H1 (cell line): ENCODE results near the gene BEST1. TPM values are rescaled to one million over a fixed set of nuclear protein-coding genes. Genes with fewer than 3 reads are reported as not detected.

Source experiments
- CTCF ChIA-PET: fragments of 300-600 bp; sonication (Branson Sonifier 250); formaldehyde crosslinking; loops from one replicate; lab custom pipeline; 2021; ENCODE audit not compliant: partially characterized antibody; lab: Charles Lee
- POLR2A ChIA-PET: fragments of 300-600 bp; sonication (Branson Sonifier 250); formaldehyde crosslinking; loops from one replicate; lab custom pipeline; 2021; ENCODE audit warnings: inconsistent platforms; ENCODE audit not compliant: partially characterized antibody; lab: Charles Lee
- DNase-seq, 2 experiments: peaks; one replicate each; pipeline versions ENCODE4 v3.0.0 to v3.0.0-alpha.2; 2010 to 2022; ENCODE audit warnings: low spot score in 2 of 2, low read depth in 1 of 2, mixed read lengths in 1 of 2
- FAIRE-seq: peaks from 2 replicates; lab custom pipeline; 2011; peaks lifted over from hg19 to GRCh38; lab: Jason Lieb, UNC
- H2AFZ ChIP-seq: 2 replicates; pipeline ENCODE4 v1.8.1; 2012; ENCODE audit warnings: low read length, inconsistent platforms
- H2AK5ac ChIP-seq: 2 replicates; pipeline ENCODE4 v1.6.1; 2013; ENCODE audit warnings: low read depth, low read length
- H2BK120ac ChIP-seq: replicated peaks from 2 replicates; pipeline ENCODE3; 2013; ENCODE audit warnings: low read depth, low read length, inconsistent platforms
- H2BK12ac ChIP-seq: 2 replicates; pipeline ENCODE4 v1.6.1; 2013; ENCODE audit warnings: low read depth, low read length
- H2BK15ac ChIP-seq: 2 replicates; pipeline ENCODE4 v1.6.1; 2013; ENCODE audit warnings: low read length
- H2BK20ac ChIP-seq: 2 replicates; pipeline ENCODE4 v1.6.1; 2013; ENCODE audit warnings: low read length
- H2BK5ac ChIP-seq: 2 replicates; pipeline ENCODE4 v1.6.1; 2013; ENCODE audit warnings: low read depth, low read length
- H3K14ac ChIP-seq: 2 replicates; pipeline ENCODE4 v1.6.1; 2013; ENCODE audit warnings: inconsistent platforms; ENCODE audit not compliant: insufficient read length
- H3K18ac ChIP-seq: 2 replicates; pipeline ENCODE4 v1.6.1; 2013; ENCODE audit warnings: low read length; ENCODE audit errors: extremely low read depth
- H3K23ac ChIP-seq: 2 replicates; pipeline ENCODE4 v1.6.1; 2013; ENCODE audit warnings: inconsistent platforms; ENCODE audit not compliant: insufficient read length
- H3K23me2 ChIP-seq: 2 replicates; pipeline ENCODE4 v1.6.1; 2013; ENCODE audit warnings: low read depth, low read length
- H3K27ac ChIP-seq: 2 replicates; pipeline ENCODE4 v1.6.1; 2011; ENCODE audit warnings: low read depth, low read length, inconsistent platforms
- H3K27me3 ChIP-seq, 4 experiments: replicated peaks in 1 of 4; 1 replicate in 1 of 4; 2 replicates in 3 of 4; pipeline versions ENCODE4 v1.6.1 to v1.8.1; 2011 to 2013; ENCODE audit warnings: low read length in 3 of 4, mild to moderate bottlenecking in 3 of 4, inconsistent platforms in 2 of 4, mixed read lengths in 2 of 4, moderate library complexity in 1 of 4; ENCODE audit not compliant: control insufficient read depth in 3 of 4, insufficient read depth in 3 of 4; ENCODE audit errors: extremely low read depth in 1 of 4
- H3K36me3 ChIP-seq, 4 experiments: 2 replicates each; pipeline versions ENCODE4 v1.6.1 to v1.8.1; 2011 to 2013; ENCODE audit warnings: mild to moderate bottlenecking in 4 of 4, low read length in 3 of 4, moderate library complexity in 2 of 4, control low read depth in 1 of 4, inconsistent platforms in 1 of 4; ENCODE audit not compliant: insufficient read depth in 4 of 4, control insufficient read depth in 2 of 4
- H3K4ac ChIP-seq: replicated peaks from 2 replicates; pipeline ENCODE3; 2013; ENCODE audit warnings: low read length, low read depth, mixed read lengths, inconsistent platforms; ENCODE audit not compliant: insufficient read length
- H3K4me1 ChIP-seq, 4 experiments: replicated peaks in 1 of 4; 1 replicate in 1 of 4; 2 replicates in 3 of 4; pipeline versions ENCODE4 v1.6.1 to v1.8.1; 2011 to 2013; ENCODE audit warnings: low read length in 3 of 4, inconsistent platforms in 2 of 4, mixed read lengths in 1 of 4; ENCODE audit not compliant: insufficient read depth in 4 of 4, control insufficient read depth in 3 of 4
- H3K4me2 ChIP-seq, 2 experiments: 2 replicates each; pipeline versions ENCODE4 v1.6.1 to v1.8.1; 2011 to 2013; ENCODE audit warnings: low read depth in 2 of 2, low read length in 2 of 2, control low read depth in 1 of 2, inconsistent platforms in 1 of 2, mild to moderate bottlenecking in 1 of 2; ENCODE audit not compliant: insufficient read depth in 1 of 2
- H3K4me3 ChIP-seq, 4 experiments: fragments of 200-600, 300-600 bp in 1 of 4; sonication (generic), shearing (Covaris generic), sonication (Bioruptor Twin) in 1 of 4; 2 replicates each; pipeline versions ENCODE4 v1.5.1 to v1.8.1; 2011 to 2016; ENCODE audit warnings: low read length in 4 of 4, low read depth in 3 of 4, control low read depth in 2 of 4, inconsistent platforms in 2 of 4, mild to moderate bottlenecking in 2 of 4, mixed read lengths in 1 of 4, moderate library complexity in 1 of 4; ENCODE audit not compliant: insufficient read depth in 2 of 4; ENCODE audit errors: extremely low read depth in 1 of 4
- H3K56ac ChIP-seq: replicated peaks from 2 replicates; pipeline ENCODE3; 2013; ENCODE audit warnings: low read depth, mild to moderate bottlenecking, mixed read lengths, low read length, inconsistent platforms; ENCODE audit not compliant: insufficient read length
- H3K79me1 ChIP-seq: 2 replicates; pipeline ENCODE4 v1.6.1; 2013; ENCODE audit warnings: low read depth, low read length, control low read depth
- H3K79me2 ChIP-seq, 2 experiments: 2 replicates each; pipeline versions ENCODE4 v1.6.1 to v1.8.1; 2012 to 2013; ENCODE audit warnings: low read length in 2 of 2, mild to moderate bottlenecking in 2 of 2, inconsistent platforms in 1 of 2; ENCODE audit not compliant: insufficient read depth in 2 of 2, control insufficient read depth in 1 of 2
- H3K9ac ChIP-seq, 4 experiments: replicated peaks in 1 of 4; 1 replicate in 1 of 4; 2 replicates in 3 of 4; pipeline versions ENCODE4 v1.6.1 to v1.8.1; 2011 to 2013; ENCODE audit warnings: low read depth in 3 of 4, low read length in 3 of 4, control low read depth in 2 of 4, mild to moderate bottlenecking in 2 of 4, moderate library complexity in 2 of 4, inconsistent platforms in 1 of 4; ENCODE audit errors: extremely low read depth in 1 of 4
- H3K9me3 ChIP-seq, 2 experiments: 2 replicates each; pipeline versions ENCODE4 v1.6.1 to v1.8.1; 2012 to 2013; ENCODE audit warnings: mild to moderate bottlenecking in 2 of 2, moderate library complexity in 2 of 2, control low read depth in 1 of 2, inconsistent platforms in 1 of 2, low read depth in 1 of 2, low read length in 1 of 2, mixed read lengths in 1 of 2; ENCODE audit not compliant: insufficient read depth in 2 of 2
- H4K20me1 ChIP-seq, 2 experiments: replicated peaks in 1 of 2; 2 replicates each; pipeline versions ENCODE3 to v1.8.1; 2011 to 2013; ENCODE audit warnings: inconsistent platforms in 2 of 2, low read length in 2 of 2, mild to moderate bottlenecking in 1 of 2; ENCODE audit not compliant: insufficient read depth in 2 of 2, control insufficient read depth in 1 of 2
- H4K5ac ChIP-seq: 2 replicates; pipeline ENCODE4 v1.6.1; 2013; ENCODE audit warnings: low read length, low read depth, mixed read lengths, inconsistent platforms; ENCODE audit not compliant: insufficient read length
- H4K8ac ChIP-seq: 2 replicates; pipeline ENCODE4 v1.8.0; 2013; ENCODE audit warnings: mild to moderate bottlenecking, moderate library complexity, low read length, inconsistent platforms; ENCODE audit not compliant: insufficient read depth; ENCODE audit errors: extremely low read depth
- H4K91ac ChIP-seq: replicated peaks from 2 replicates; pipeline ENCODE3; 2013; ENCODE audit warnings: low read length, mixed read lengths, inconsistent platforms; ENCODE audit not compliant: insufficient read length
- BACH1 ChIP-seq: IDR thresholded peaks from 2 replicates; pipeline ENCODE4 v1.6.1; 2012; ENCODE audit warnings: low read length, improper control_type of control experiment
- BCL11A ChIP-seq, 2 experiments: IDR thresholded peaks; one replicate each; pipeline ENCODE4 v1.6.1; 2011; ENCODE audit warnings: low read depth in 2 of 2, low read length in 2 of 2, mild to moderate bottlenecking in 2 of 2
- CHD1 ChIP-seq: IDR thresholded peaks from 2 replicates; pipeline ENCODE4 v1.6.1; 2012; ENCODE audit warnings: low read depth, low read length, improper control_type of control experiment
- JUN ChIP-seq: IDR thresholded peaks from 2 replicates; pipeline ENCODE4 v1.6.1; 2011; ENCODE audit warnings: low read depth, mild to moderate bottlenecking, improper control_type of control experiment, low read length
- NRF1 ChIP-seq: IDR thresholded peaks from 2 replicates; pipeline ENCODE4 v1.6.1; 2011; ENCODE audit warnings: mild to moderate bottlenecking, low read depth, low read length, improper control_type of control experiment
- PHF8 ChIP-seq: fragments of 200-600 bp; sonication (generic); conservative IDR thresholded peaks from 2 replicates; pipeline ENCODE4 v1.7.1; 2012; ENCODE audit warnings: low read depth, mild to moderate bottlenecking, inconsistent platforms, low read length, moderate library complexity
- RXRA ChIP-seq: IDR thresholded peaks from 2 replicates; pipeline ENCODE4 v1.6.1; 2011; ENCODE audit warnings: low read depth, mild to moderate bottlenecking, low read length, moderate library complexity; ENCODE audit not compliant: insufficient read depth
- SP1 ChIP-seq: IDR thresholded peaks from 2 replicates; pipeline ENCODE4 v1.6.1; 2011; ENCODE audit warnings: low read depth, low read length
- SUZ12 ChIP-seq: fragments of 200-600 bp; sonication (generic); IDR thresholded peaks from 2 replicates; pipeline ENCODE4 v1.6.1; 2012; ENCODE audit warnings: mild to moderate bottlenecking, inconsistent platforms, low read length, moderate library complexity, mixed read lengths
- WGBS, 2 experiments: shearing (Covaris generic) in 1 of 2; methylation state at CpG; one replicate each; pipeline versions ENCODE4 v1.1.6 to v1.1.7; 2013 to 2015; ENCODE audit warnings: low lambda C conversion rate in 2 of 2, mixed read lengths in 2 of 2, inconsistent platforms in 1 of 2, low coverage in 1 of 2, missing lambda C conversion rate in 1 of 2; ENCODE audit not compliant: insufficient replicate concordance in 2 of 2, insufficient coverage in 1 of 2, insufficient read length in 1 of 2; ENCODE audit errors: extremely low coverage in 1 of 2, missing lambda C conversion rate in 1 of 2; 5-methylcytosine and 5-hydroxymethylcytosine counted together
- polyA plus RNA-seq, 7 experiments: library from polyadenylated mRNA; depleted of rRNA in 3 of 7; stranded (reverse) in 5 of 7; unstranded in 2 of 7; fragments of >200 nt in 5 of 7; fragments of 200-250 nt in 2 of 7; gene quantifications; 1 replicate in 5 of 7; 2 replicates in 1 of 7; 4 replicates in 1 of 7; pipeline versions ENCODE4 v1.2.1 to v1.2.3, GENCODE V29; 2011 to 2013; ENCODE audit warnings: missing spikeins in 2 of 7, mixed read lengths in 2 of 7
- total RNA-seq: library from RNA; stranded (reverse); fragmentation: NEBNext Ultra II Directional; extraction: Animal tissue kit (Norgen Biotek cat#: 25700); gene quantifications from 2 replicates; pipeline ENCODE4 v1.2.1, GENCODE V29; 2021

BEST1 gene
- total and polyA plus RNA-seq, 2 of the 8 experiments (the other 6 are each of a cell fraction or from before 2014, with no cell fraction given) = 0.22 to 0.62 TPM

GRCh38 chr11:61930933-61931332 is 19.2 kb upstream of the BEST1 start:
- FAIRE-seq = no peak

More at GRCh38 chr11:61930933-61931332, 19.2 kb upstream of the BEST1 start:
- Histone ChIP-seq H3K9me3 (0 out of 4 replicates have a peak, but pooled peaks cover 3 to 5% of the 10 kb centered on the region in 2 experiments), H2AFZ (no peak overlapping the region), H3K27me3 (no peaks in the 10 kb centered on the region), H3K56ac (no peak overlapping the region), H4K20me1 (no peaks in the 10 kb centered on the region), H2AK5ac (no peak overlapping the region), H3K4ac (no peak overlapping the region), H2BK120ac (no peak overlapping the region), H3K23me2 (no peaks in the 10 kb centered on the region), H4K8ac (no peak overlapping the region), H4K5ac (no peak overlapping the region), H3K9ac (no peak overlapping the region), H3K14ac (no peak overlapping the region), H2BK12ac (no peak overlapping the region), H4K91ac (no peak overlapping the region), H3K36me3 (no peaks in the 10 kb centered on the region), H3K27ac (no peak overlapping the region), H3K23ac (no peak overlapping the region), H3K79me1 (no peaks in the 10 kb centered on the region), H2BK15ac (no peak overlapping the region), H3K4me1 (peaks cover 0 to 5% (median 0%) of the 10 kb centered on the region in 4 experiments; a peak in 1 of 7 replicates), H2BK5ac (no peak overlapping the region), H3K79me2 (no peaks in the 10 kb centered on the region), H2BK20ac (no peak overlapping the region), H3K4me2 (no peak overlapping the region), H3K4me3 (no peak overlapping the region), H3K18ac (no peak overlapping the region)
- WGBS, 2 experiments = 91% methylated on average over 3 of the region's 3 CpGs; no CpG with 5 or more reads in 1 of the 2 experiments
- no peak for DNase-seq
- TF ChIP-seq NRF1 = no peak
- TF ChIP-seq RXRA = no peak
- no peak for TF ChIP-seq SP1
- TF ChIP-seq PHF8 = no peak
- no peak for TF ChIP-seq JUN
- no peak for TF ChIP-seq CHD1
- no peak for TF ChIP-seq BCL11A (IDR thresholded peaks at IDR 0.05; ENCODE audit: low read depth in 2 of 2, low read length in 2 of 2)
- no peak for TF ChIP-seq SUZ12
- no peak for TF ChIP-seq BACH1
- CTCF ChIA-PET = interaction anchor here (1.0 to 6.0 kb wide), 3 partner anchors 16 to 151 kb away, joined by 4 to 70 read pairs (median 45); no protein-coding TSS in a partner anchor
- POLR2A ChIA-PET = interaction anchor here (0.7 kb wide), 1 partner anchor 16 kb away, joined by 4 read pairs; no protein-coding TSS in a partner anchor
